ENCODE measurements around the gene METTL6.
A peak's percentile ranks its signal among the peaks of the same experiment; 100 is the strongest.

Gene METTL6

GRCh38 chr3:15361494-15362214, 65.7 kb downstream of the METTL6 start:
- DNase-seq: peak; percentile 59

GRCh38 chr3:15360788-15361493, 66.4 kb downstream of the METTL6 start:
- no peak for DNase-seq
